ENCODE data around the gene DHCR7. TPM values are rescaled to one million over a fixed set of nuclear protein-coding genes. Genes with fewer than 3 reads are reported as not detected.

DHCR7 gene
- total and polyA plus RNA-seq, 2 experiments from 2014 or later, result 84.0 to 166 TPM

GRCh38 chr11:71474771-71475483 lies 26.7 kb upstream of the DHCR7 start:
- no peak overlapping the region for H2AFZ ChIP-seq
- no peak for DNase-seq (ENCODE audit: low spot score)
- no peak overlapping the region for H3K4me3 ChIP-seq
- H3K27ac ChIP-seq (ENCODE audit: low read depth), result no peak overlapping the region
- Mint-ChIP-seq H3K4me3 (no peak overlapping the region), H3K9me3 (peaks cover under 1% of the 10 kb centered on the region; the same call in 1 of the 3 replicates), H3K27ac (peak overlapping the region; percentile 78; the same call in 1 of the 2 replicates), H3K27me3 (ENCODE audit: insufficient read depth, low read depth, poor library complexity) (peaks cover 4% of the 10 kb centered on the region), H3K36me3 (ENCODE audit: low read depth) (peaks cover 47% of the 10 kb centered on the region), H3K4me1 (peaks cover 16% of the 10 kb centered on the region)
- H3K9me2 ChIP-seq (ENCODE audit: insufficient read depth), result no peaks in the 10 kb centered on the region
- TF ChIP-seq POLR2AphosphoS5 (IDR thresholded peaks at IDR 0.05; ENCODE audit: low read depth), result no peak
- TF ChIP-seq ETS1 (IDR thresholded peaks at IDR 0.05), result no peak
- TF ChIP-seq ZNF331 (CRISPR knock-in tag; IDR thresholded peaks at IDR 0.05; ENCODE audit: low read depth), result no peak
- TF ChIP-seq JUNB (IDR thresholded peaks at IDR 0.05; ENCODE audit: unreplicated experiment), result no peak
- no peak for TF ChIP-seq EZH2phosphoT487 (IDR thresholded peaks at IDR 0.05; ENCODE audit: unreplicated experiment)
- no peak for TF ChIP-seq NANOG (IDR thresholded peaks at IDR 0.05; ENCODE audit: borderline replicate concordance)
- TF ChIP-seq CTCF (conservative IDR thresholded peaks at IDR 0.05; ENCODE audit: low read depth in 2 of 2), result no peak
- TF ChIP-seq EZH2 (IDR thresholded peaks at IDR 0.05; ENCODE audit: low read depth, unreplicated experiment), result no peak
- TF ChIP-seq REST (IDR thresholded peaks at IDR 0.05; ENCODE audit: unreplicated experiment), result no peak
- no peak for TF ChIP-seq STAT1 (IDR thresholded peaks at IDR 0.05; ENCODE audit: unreplicated experiment)
- TF ChIP-seq ZNF114 (CRISPR knock-in tag; IDR thresholded peaks at IDR 0.05), result no peak
- no peak for TF ChIP-seq CREB1 (CRISPR knock-in tag; IDR thresholded peaks at IDR 0.05; ENCODE audit: low read depth)
- TF ChIP-seq ZNF462 (CRISPR knock-in tag; IDR thresholded peaks at IDR 0.05), result no peak
- no peak overlapping the region for H3K4me2 ChIP-seq
- no peak for ATAC-seq
- H4K20me1 ChIP-seq (replicated peaks; ENCODE audit: insufficient read depth), result no peaks in the 10 kb centered on the region
- H3K79me2 ChIP-seq (replicated peaks; ENCODE audit: insufficient read depth), result no peaks in the 10 kb centered on the region
- H3K36me3 ChIP-seq (ENCODE audit: insufficient read depth), result peaks cover 5% of the 10 kb centered on the region
- no peaks in the 10 kb centered on the region for H3F3A ChIP-seq (replicated peaks; ENCODE audit: low read depth)
- H3K27me3 ChIP-seq (ENCODE audit: insufficient read depth), result no peaks in the 10 kb centered on the region
- H3K4me1 ChIP-seq (ENCODE audit: insufficient read depth), result no peaks in the 10 kb centered on the region

Data from GM23338 (cell line).